ENCODE measurements around the gene CACNA1B.

DNA sequence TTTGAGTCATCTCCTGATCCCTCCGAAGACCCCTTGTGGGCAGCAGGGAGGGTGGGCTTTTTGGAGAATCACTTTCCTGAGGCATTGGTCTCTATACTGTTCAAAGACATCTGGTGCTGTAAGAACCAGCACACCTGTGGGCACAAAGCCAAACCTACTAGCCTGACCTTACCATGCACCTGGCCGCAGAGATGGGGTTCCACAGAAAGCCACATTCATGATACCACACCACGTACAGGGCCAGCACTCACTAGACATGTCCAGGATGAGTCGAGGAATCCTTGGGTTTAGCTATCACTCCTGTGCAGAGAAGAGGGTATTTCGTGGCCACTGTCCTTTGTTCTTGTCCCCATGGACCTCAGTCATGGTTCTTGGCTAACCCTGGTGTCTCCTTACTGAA, 203.4 kb downstream of the CACNA1B start:
- TF ChIP-seq, protein P1, sequence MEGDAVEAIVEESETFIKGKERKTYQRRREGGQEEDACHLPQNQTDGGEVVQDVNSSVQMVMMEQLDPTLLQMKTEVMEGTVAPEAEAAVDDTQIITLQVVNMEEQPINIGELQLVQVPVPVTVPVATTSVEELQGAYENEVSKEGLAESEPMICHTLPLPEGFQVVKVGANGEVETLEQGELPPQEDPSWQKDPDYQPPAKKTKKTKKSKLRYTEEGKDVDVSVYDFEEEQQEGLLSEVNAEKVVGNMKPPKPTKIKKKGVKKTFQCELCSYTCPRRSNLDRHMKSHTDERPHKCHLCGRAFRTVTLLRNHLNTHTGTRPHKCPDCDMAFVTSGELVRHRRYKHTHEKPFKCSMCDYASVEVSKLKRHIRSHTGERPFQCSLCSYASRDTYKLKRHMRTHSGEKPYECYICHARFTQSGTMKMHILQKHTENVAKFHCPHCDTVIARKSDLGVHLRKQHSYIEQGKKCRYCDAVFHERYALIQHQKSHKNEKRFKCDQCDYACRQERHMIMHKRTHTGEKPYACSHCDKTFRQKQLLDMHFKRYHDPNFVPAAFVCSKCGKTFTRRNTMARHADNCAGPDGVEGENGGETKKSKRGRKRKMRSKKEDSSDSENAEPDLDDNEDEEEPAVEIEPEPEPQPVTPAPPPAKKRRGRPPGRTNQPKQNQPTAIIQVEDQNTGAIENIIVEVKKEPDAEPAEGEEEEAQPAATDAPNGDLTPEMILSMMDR (IDR thresholded peaks at IDR 0.05; ENCODE audit: insufficient read depth, low read length), result no peak
- TF ChIP-seq, protein P2, sequence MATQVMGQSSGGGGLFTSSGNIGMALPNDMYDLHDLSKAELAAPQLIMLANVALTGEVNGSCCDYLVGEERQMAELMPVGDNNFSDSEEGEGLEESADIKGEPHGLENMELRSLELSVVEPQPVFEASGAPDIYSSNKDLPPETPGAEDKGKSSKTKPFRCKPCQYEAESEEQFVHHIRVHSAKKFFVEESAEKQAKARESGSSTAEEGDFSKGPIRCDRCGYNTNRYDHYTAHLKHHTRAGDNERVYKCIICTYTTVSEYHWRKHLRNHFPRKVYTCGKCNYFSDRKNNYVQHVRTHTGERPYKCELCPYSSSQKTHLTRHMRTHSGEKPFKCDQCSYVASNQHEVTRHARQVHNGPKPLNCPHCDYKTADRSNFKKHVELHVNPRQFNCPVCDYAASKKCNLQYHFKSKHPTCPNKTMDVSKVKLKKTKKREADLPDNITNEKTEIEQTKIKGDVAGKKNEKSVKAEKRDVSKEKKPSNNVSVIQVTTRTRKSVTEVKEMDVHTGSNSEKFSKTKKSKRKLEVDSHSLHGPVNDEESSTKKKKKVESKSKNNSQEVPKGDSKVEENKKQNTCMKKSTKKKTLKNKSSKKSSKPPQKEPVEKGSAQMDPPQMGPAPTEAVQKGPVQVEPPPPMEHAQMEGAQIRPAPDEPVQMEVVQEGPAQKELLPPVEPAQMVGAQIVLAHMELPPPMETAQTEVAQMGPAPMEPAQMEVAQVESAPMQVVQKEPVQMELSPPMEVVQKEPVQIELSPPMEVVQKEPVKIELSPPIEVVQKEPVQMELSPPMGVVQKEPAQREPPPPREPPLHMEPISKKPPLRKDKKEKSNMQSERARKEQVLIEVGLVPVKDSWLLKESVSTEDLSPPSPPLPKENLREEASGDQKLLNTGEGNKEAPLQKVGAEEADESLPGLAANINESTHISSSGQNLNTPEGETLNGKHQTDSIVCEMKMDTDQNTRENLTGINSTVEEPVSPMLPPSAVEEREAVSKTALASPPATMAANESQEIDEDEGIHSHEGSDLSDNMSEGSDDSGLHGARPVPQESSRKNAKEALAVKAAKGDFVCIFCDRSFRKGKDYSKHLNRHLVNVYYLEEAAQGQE (IDR thresholded peaks at IDR 0.05; ENCODE audit: insufficient replicate concordance, low read depth), result no peak
- TF ChIP-seq GABPA (IDR thresholded peaks at IDR 0.05; ENCODE audit: low read depth) (no peak), POLR2AphosphoS5 (IDR thresholded peaks at IDR 0.05; ENCODE audit: low read depth) (no peak)
